HUES64 (cell line): Measurements from ENCODE around the gene TTC9C.
"Not testable (repeated sequence)": the region's sequence is repeated elsewhere in the genome, so short reads cannot be mapped to it uniquely, and the experiment has no call there.

ENCODE experiments used
- H3K27ac ChIP-seq: 2 replicates; pipeline ENCODE4 v1.7.0; 2013; ENCODE audit warnings: low read depth, low read length, inconsistent platforms
- H3K27me3 ChIP-seq: 2 replicates; pipeline ENCODE4 v1.6.1; 2013; ENCODE audit warnings: mild to moderate bottlenecking, low read length; ENCODE audit not compliant: insufficient read depth
- H3K36me3 ChIP-seq: 2 replicates; pipeline ENCODE4 v1.6.1; 2013; ENCODE audit warnings: mild to moderate bottlenecking, low read length; ENCODE audit not compliant: insufficient read depth
- H3K4me1 ChIP-seq: 2 replicates; pipeline ENCODE4 v1.6.1; 2013; ENCODE audit warnings: mild to moderate bottlenecking, low read length, moderate library complexity; ENCODE audit not compliant: insufficient read depth
- H3K4me3 ChIP-seq: 2 replicates; pipeline ENCODE4 v1.5.1; 2013; ENCODE audit warnings: mild to moderate bottlenecking, low read length, moderate library complexity
- H3K9ac ChIP-seq: 2 replicates; pipeline ENCODE4 v1.6.1; 2013; ENCODE audit warnings: mild to moderate bottlenecking, low read depth, low read length
- H3K9me3 ChIP-seq: 2 replicates; pipeline ENCODE4 v1.6.1; 2013; ENCODE audit warnings: low read depth, low read length; ENCODE audit not compliant: insufficient read depth
- WGBS: fragments of 150-250, 120-280 bp; methylation state at CpG from one replicate; pipeline ENCODE4 v1.1.7; 2013; ENCODE audit warnings: missing lambda C conversion rate; 5-methylcytosine and 5-hydroxymethylcytosine counted together

Gene TTC9C

DNA sequence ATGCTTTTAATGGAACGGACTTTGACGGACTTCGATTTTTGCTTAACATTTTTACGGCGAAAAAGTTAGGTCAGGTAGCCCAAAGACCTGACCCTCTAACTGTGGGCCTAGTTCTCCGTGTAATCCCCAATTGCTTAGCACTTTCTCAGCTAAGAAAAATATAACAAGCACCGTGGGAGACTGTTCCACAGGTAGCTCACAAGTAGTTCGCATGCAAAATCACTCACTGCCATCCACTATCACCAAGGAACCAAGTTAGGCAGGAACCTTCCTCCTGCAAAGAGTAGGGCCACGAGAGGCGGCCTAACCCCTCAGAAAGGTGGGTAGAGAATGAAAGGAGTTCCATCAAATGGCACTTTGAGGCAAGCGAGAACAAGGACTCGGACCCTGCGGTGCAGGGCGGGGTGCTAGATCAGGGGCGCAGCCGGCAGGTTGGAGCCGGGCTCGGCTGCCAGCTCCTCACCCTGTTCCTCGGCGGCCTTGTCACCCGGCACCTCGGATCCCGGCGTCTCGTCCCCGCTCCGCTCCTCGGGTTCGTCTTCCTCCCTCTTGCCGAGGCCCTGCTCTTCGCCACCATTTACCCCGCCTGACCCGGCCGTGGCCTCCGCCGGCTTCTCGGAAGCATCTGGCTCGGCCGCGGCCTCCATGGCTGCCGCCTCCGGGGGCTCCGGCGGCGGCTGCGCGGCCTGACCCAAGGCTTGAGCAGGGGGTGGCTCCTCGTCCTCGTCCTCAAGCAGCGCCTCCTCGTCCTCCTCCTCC lies 2.0 kb upstream of the TTC9C start:
- Histone ChIP-seq H3K27me3 (no peaks in the 10 kb centered on the region), H3K36me3 (peaks cover 44% of the 10 kb centered on the region), H3K4me1 (peaks cover 15% of the 10 kb centered on the region), H3K9me3 (no peaks in the 10 kb centered on the region), H3K27ac (peak overlapping the region; percentile 99), H3K9ac (peak overlapping the region; percentile 93), H3K4me3 (peak overlapping the region; percentile 99)
- under 1% methylated on average over 51 of the region's 51 CpGs for whole genome bisulfite sequencing

DNA sequence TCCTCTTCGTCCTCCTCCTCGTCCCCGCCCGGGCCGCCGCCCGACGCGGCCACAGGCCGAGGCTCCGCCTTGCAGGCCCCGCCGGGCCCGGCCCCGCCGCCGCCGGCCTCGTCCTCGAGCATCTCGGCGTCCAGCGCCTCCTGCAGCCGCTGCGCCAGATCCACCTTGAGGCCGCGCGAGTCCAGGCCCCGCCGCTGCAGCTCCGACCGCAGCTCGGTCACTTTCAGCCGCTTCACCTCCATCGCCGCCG lies 1.4 kb upstream of the TTC9C start:
- Histone ChIP-seq H3K27ac (peak overlapping the region; percentile 99), H3K9ac (peak overlapping the region; percentile 93), H3K4me1 (peaks cover 15% of the 10 kb centered on the region), H3K9me3 (no peaks in the 10 kb centered on the region), H3K27me3 (no peaks in the 10 kb centered on the region), H3K36me3 (peaks cover 40% of the 10 kb centered on the region), H3K4me3 (peak overlapping the region; percentile 99)
- WGBS: under 1% methylated on average over 37 of the region's 37 CpGs

DNA sequence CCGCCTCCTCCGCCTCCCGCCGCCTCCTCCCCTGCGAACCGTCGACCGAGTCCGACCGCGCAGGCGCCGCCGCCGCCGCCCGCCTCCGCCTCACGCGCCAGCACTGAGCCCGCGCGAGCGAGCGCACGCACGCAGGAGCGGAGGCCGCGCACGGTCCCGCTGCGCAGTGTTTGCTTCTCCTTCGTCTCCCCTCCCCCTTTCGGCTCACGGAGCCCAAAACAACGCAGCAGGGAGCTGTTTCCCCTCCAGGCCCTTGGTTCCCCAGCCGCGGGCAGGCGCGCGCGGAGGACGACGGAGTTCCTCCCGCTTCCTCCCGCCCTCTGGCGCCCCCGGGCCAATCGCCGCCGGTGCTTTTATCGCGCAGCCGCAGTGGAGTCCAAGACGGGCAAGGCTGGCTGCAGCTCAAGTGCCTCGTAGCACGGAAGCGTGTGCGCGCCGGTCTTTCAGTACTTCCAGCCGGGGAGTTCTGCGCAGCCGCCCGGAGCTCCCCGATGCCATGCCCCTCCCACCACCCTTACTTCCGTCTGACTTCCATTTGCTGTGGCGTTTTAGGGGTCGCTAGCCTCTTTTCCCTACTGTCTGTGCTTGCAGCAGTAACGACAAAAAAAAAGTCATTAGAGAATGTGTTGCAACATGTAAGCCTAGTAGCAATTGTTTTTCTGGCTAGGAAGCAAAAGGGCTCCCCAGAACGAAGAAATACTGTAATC lies 968 bp upstream of the TTC9C start, which contains the start of gene HNRNPUL2:
HNRNPUL2 (minus strand) TSS at position 293 of the 707 bp plus-strand sequence. CDS start 301 bp downstream, outside the sequence.
- Histone ChIP-seq H3K9me3 (no peaks in the 10 kb centered on the region), H3K9ac (peak within 1 kb of the TSS; percentile 93), H3K4me1 (peaks cover 15% of the 10 kb centered on the region), H3K36me3 (peaks cover 35% of the 10 kb centered on the region), H3K4me3 (peak within 1 kb of the TSS; percentile 99), H3K27me3 (no peaks in the 10 kb centered on the region), H3K27ac (peak within 1 kb of the TSS; percentile 99)
- WGBS: under 1% methylated on average over 72 of the region's 72 CpGs

DNA sequence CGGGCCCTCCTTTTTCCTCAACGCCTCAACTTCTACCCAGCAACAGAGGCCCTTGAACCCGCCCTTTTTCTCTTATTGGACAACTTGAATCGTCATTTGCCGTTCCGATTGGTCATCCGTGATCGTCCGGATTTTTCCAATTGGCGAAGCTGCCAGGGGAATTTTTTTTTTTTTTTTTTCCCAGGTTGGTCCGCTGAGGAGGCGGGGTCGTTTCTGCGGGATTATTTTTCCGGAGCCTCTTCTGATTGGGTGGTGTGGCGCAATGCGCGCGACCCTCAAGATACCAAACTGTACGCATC lies 465 bp upstream of the TTC9C start:
- WGBS: under 1% methylated on average over 20 of the region's 20 CpGs
- Histone ChIP-seq H3K36me3 (peaks cover 32% of the 10 kb centered on the region), H3K9me3 (no peaks in the 10 kb centered on the region), H3K4me1 (peaks cover 15% of the 10 kb centered on the region), H3K4me3 (peak overlapping the region; percentile 99), H3K9ac (peak overlapping the region; percentile 93), H3K27me3 (no peaks in the 10 kb centered on the region), H3K27ac (peak overlapping the region; percentile 99)

DNA sequence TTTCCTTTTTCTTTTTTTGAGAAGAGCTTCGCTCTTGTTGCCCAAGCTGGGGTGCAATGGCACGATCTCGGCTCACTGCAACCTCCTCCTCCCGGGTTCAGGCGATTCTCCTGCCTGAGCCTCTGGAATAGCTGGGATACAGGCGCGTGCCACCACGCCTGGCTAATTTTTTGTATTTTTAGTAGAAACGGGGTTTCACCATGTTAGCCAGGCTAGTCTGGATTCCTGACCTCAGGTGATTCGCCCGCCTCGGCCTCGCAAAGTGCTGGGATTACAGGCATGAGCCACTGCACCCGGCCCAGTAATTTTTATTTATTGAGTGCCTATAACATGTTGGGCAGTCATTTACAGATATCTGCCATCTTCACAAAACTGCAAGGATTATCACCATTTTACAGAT lies 1.8 kb downstream of the TTC9C start:
- H3K9me3 ChIP-seq, H3K27me3 ChIP-seq, H3K9ac ChIP-seq, H3K27ac ChIP-seq, H3K4me1 ChIP-seq: not testable (repeated sequence)
- H3K36me3 ChIP-seq: peaks cover 24% of the 10 kb centered on the region
- WGBS: 97% methylated on average over 14 of the region's 14 CpGs
- peak overlapping the region; percentile 99 for H3K4me3 ChIP-seq

DNA sequence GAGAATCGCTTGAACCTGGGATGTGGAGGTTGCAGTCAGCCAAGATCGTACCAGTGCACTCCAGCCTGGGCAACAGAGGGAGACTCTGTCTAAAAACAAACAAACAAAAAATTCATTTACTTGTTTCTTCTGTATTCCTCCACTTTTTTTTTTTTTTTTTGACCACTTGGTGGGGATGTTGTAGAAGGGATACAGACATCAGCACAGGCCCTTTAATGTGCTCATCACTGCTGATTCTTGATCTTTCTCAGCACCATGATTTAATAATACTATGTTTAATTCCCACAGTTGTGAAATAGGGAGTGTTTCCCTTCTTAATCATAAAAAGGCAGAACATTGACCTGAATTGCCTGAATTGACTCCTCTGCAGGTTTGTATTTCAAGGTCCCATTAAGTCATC lies 4.5 kb downstream of the TTC9C start:
- Histone ChIP-seq H3K9me3 (no peaks in the 10 kb centered on the region), H3K4me3 (no peak overlapping the region), H3K4me1 (peaks cover 4% of the 10 kb centered on the region; the same call in 1 of the 2 replicates), H3K27ac (no peak overlapping the region), H3K9ac (no peak overlapping the region), H3K36me3 (peaks cover 39% of the 10 kb centered on the region), H3K27me3 (no peaks in the 10 kb centered on the region)
- 98% methylated on average over 2 of the region's 2 CpGs for WGBS

DNA sequence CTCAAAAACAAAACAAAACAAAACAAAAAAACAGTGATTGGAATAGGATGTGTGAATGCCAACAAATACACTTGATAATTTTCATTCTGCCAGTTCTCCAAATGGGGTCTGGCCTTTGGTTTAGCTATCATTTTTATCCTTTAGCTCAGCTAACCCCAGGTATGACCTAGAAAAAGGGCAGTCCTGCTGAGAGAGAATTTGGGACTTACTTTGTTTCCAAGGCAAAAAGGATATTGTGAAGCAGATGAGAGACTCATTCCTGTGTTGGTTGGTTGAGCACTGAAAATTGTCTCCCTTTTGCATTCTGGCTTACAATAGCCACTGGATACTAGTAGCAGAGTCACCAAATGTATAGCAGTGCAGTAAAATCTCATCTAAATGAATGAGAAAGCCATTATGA lies 8.9 kb downstream of the TTC9C start:
- H3K9ac ChIP-seq: no peak overlapping the region
- H3K27ac ChIP-seq: no peak overlapping the region
- no peaks in the 10 kb centered on the region for H3K27me3 ChIP-seq
- no peak overlapping the region for H3K4me3 ChIP-seq
- no peaks in the 10 kb centered on the region for H3K9me3 ChIP-seq
- no peaks in the 10 kb centered on the region for H3K4me1 ChIP-seq
- H3K36me3 ChIP-seq: peaks cover 52% of the 10 kb centered on the region

DNA sequence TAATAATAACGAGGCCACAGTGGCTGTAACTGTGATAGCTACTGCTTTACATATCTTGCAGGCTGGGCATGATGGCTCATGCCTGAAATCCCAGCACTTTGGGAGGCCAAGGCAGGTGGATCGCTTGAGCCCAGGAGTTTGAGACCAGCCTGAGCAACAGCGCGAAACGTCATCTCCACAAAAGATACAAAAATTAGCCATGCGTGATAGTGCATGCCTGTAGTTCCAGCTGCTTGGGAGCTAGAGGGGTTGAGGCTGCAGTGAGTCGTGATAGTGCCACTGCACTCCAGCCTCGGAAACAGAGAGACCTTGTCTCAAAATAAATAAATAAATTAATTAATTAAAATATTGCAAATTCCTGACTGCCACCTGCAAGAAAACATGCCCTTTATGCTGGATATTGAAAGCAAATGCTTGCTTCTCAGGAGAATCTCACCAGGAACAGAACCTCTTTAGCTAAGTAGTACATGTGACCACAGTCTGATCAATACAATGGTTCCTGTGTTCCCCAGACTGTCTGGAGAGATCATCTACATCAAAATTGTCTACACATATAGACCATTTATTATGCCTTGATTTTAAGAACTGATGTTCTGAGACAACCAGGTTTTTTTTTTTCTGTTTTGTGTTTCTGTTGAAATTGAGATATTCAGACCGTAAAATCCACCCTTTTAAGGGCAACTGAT lies 19.3 kb downstream of the TTC9C start:
- no peaks in the 10 kb centered on the region for H3K4me1 ChIP-seq
- H3K27ac ChIP-seq: no peak overlapping the region
- no peaks in the 10 kb centered on the region for H3K9me3 ChIP-seq
- H3K36me3 ChIP-seq: peaks cover 34% of the 10 kb centered on the region
- 91% methylated on average over 7 of the region's 9 CpGs for WGBS
- no peaks in the 10 kb centered on the region for H3K27me3 ChIP-seq
- H3K4me3 ChIP-seq: no peak overlapping the region
- H3K9ac ChIP-seq: no peak overlapping the region

DNA sequence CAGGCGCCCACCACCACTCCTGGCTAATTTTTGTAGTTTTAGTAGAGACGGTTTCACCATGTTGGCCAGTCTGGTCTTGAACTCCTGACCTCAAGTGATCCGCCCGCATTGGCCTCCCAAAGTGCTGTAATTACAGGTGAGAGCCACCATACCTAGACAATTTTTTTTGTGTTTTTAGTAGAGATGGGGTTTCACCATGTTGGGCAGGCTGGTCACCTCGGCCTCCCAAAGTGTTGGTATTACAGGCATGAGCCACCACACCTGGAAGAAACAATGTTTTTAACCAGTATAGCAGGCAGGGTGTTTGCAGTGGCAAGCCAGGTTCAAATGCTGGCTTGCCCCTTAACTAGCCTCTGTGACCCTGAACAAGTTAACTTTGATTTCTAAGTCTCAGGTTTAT lies 21.6 kb downstream of the TTC9C start:
- not testable (repeated sequence) for H3K27ac ChIP-seq, H3K27me3 ChIP-seq, H3K4me1 ChIP-seq, H3K4me3 ChIP-seq, H3K9ac ChIP-seq, H3K9me3 ChIP-seq
- over 99% methylated on average over 5 of the region's 5 CpGs for WGBS
- H3K36me3 ChIP-seq: peaks cover 42% of the 10 kb centered on the region

DNA sequence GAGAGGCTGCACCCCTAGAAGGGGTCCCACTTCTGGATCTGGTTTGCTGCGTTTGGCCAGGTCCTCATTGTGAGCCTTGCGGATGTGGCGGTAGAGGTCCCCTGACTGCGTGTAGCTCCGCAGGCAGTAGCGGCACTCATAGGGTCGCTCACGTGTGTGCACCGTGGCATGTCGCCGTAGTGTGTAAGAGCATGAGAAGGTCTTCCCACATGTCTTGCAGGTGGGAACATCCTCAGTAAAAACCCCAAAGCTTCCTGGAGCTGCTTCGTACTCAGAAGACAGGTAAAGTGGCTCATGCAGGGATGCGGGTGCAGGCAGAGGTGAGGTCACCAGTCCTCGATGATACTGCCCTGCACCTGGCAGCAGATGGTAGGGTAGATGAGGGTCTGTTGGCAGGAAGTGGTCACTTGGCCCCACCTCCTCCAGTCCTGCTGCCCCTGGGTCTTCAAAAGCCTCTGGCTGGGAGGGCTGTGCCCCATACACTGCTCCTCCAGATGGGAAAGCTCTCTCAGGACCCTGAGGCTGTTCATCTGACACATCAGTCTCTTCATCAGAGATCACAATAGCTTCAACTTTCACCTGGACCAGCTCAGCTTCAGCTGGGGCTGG lies 24.0 kb downstream of the TTC9C start:
- H3K27ac ChIP-seq: no peak overlapping the region
- no peaks in the 10 kb centered on the region for H3K27me3 ChIP-seq
- no peak overlapping the region for H3K4me3 ChIP-seq
- 97% methylated on average over 14 of the region's 14 CpGs for WGBS
- no peak overlapping the region for H3K9ac ChIP-seq
- peaks cover 42% of the 10 kb centered on the region for H3K36me3 ChIP-seq
- peaks cover 3% of the 10 kb centered on the region; the same call in 1 of the 2 replicates for H3K4me1 ChIP-seq
- H3K9me3 ChIP-seq: no peaks in the 10 kb centered on the region
